ENCODE results near the gene EPN2.

Gene EPN2

GRCh38 chr17:19332371-19333131 lies 95.4 kb downstream of the EPN2 start:
- DNase-seq: no peak

- no peak for DNase-seq
Observed at GRCh38 chr17:19333132-19333440, 95.9 kb downstream of the EPN2 start.

GRCh38 chr17:19333736-19334290 lies 96.6 kb downstream of the EPN2 start:
- DNase-seq: no peak

- no peak for DNase-seq
Observed at GRCh38 chr17:19334331-19334730, 97.2 kb downstream of the EPN2 start.

GRCh38 chr17:19335951-19336631 lies 98.9 kb downstream of the EPN2 start:
- DNase-seq: no peak

- no peak for DNase-seq
Observed at GRCh38 chr17:19336938-19337711, 100.0 kb downstream of the EPN2 start.

GRCh38 chr17:19337712-19338023 lies 100.5 kb downstream of the EPN2 start:
- DNase-seq: no peak

- DNase-seq: peak; percentile 87
Observed at GRCh38 chr17:19338031-19338990, 101.1 kb downstream of the EPN2 start.

GRCh38 chr17:19339341-19339815 lies 102.2 kb downstream of the EPN2 start:
- DNase-seq: no peak

- no peak for DNase-seq
Observed at GRCh38 chr17:19341211-19341631, 104.1 kb downstream of the EPN2 start.

GRCh38 chr17:19341641-19342610 lies 104.8 kb downstream of the EPN2 start:
- peak; percentile 52 for DNase-seq

GRCh38 chr17:19342611-19343255 lies 105.6 kb downstream of the EPN2 start:
- no peak for DNase-seq

GRCh38 chr17:19343256-19343630 lies 106.1 kb downstream of the EPN2 start:
- peak; percentile 27 for DNase-seq

- no peak for DNase-seq
Observed at GRCh38 chr17:19343671-19344151, 106.5 kb downstream of the EPN2 start.

- no peak for DNase-seq
Observed at GRCh38 chr17:19344311-19345066, 107.3 kb downstream of the EPN2 start.

- no peak for DNase-seq
Observed at GRCh38 chr17:19345067-19345460, 107.9 kb downstream of the EPN2 start.

- DNase-seq: no peak
Observed at GRCh38 chr17:19345486-19346350, 108.6 kb downstream of the EPN2 start.

All from hematopoietic multipotent progenitor cell treated with erythropoietin and hydrocortisone succinate and interleukin-3 and kit ligand, for 4 days (in vitro differentiated cells).